IMR-90 (cell line): ENCODE data around the gene DDX3Y. TPM values are rescaled to one million over a fixed set of nuclear protein-coding genes. Genes with fewer than 3 reads are reported as not detected.

Experiments
- ATAC-seq: fragments of 200-7000 bp; cut with Tn5 transposase; 2 replicates; pipeline ENCODE4 v1.9.1; 2020; ENCODE audit warnings: low read depth, mild to moderate bottlenecking, moderate library complexity
- BruUV-seq: library from RNA; stranded (reverse); fragments of 400-500 nt; replicated peaks from 2 replicates; lab custom pipeline; 2021; lab: Mats Ljungman, UMichigan
- CTCF ChIA-PET: fragments of 300-600 bp; formaldehyde crosslinking; extraction: SDS; loops from one replicate; lab custom pipeline; 2021; ENCODE audit warnings: antibody characterized with exemption; lab: Yijun Ruan, JAX
- POLR2A ChIA-PET: fragments of 300-600 bp; sonication (Branson Sonifier 250); formaldehyde crosslinking; loops from one replicate; lab custom pipeline; 2022; ENCODE audit warnings: antibody characterized with exemption; ENCODE audit not compliant: unreplicated experiment; lab: Charles Lee
- DNase-seq: peaks from one replicate; pipeline ENCODE4 v3.0.0; 2013
- H2AFZ ChIP-seq: replicated peaks from 2 replicates; pipeline ENCODE3; 2013; ENCODE audit warnings: low read length, mild to moderate bottlenecking; ENCODE audit not compliant: poor library complexity
- H2AK5ac ChIP-seq: 2 replicates; pipeline ENCODE4 v1.6.1; 2013; ENCODE audit warnings: low read depth, low read length, inconsistent platforms
- H2AK9ac ChIP-seq: replicated peaks from 2 replicates; pipeline ENCODE3; 2013; ENCODE audit warnings: mild to moderate bottlenecking, low read depth, low read length, moderate library complexity; ENCODE audit not compliant: poor library complexity
- H2BK120ac ChIP-seq: 2 replicates; pipeline ENCODE4 v1.6.1; 2013; ENCODE audit warnings: low read depth, low read length, inconsistent platforms
- H2BK15ac ChIP-seq: 3 replicates; pipeline ENCODE4 v1.6.1; 2013; ENCODE audit warnings: low read depth, low read length, inconsistent platforms
- H2BK20ac ChIP-seq: 2 replicates; pipeline ENCODE4 v1.6.1; 2013; ENCODE audit warnings: low read depth, mild to moderate bottlenecking, inconsistent platforms, low read length, moderate library complexity
- H2BK5ac ChIP-seq: 2 replicates; pipeline ENCODE4 v1.6.1; 2013; ENCODE audit warnings: mild to moderate bottlenecking, low read depth, low read length, inconsistent platforms; ENCODE audit not compliant: poor library complexity, severe bottlenecking
- H3K14ac ChIP-seq: replicated peaks from 2 replicates; pipeline ENCODE4 v1.6.1; 2013; ENCODE audit warnings: low read depth, low read length, inconsistent platforms
- H3K18ac ChIP-seq: 2 replicates; pipeline ENCODE4 v1.6.1; 2013; ENCODE audit warnings: low read depth, low read length, control low read depth
- H3K23ac ChIP-seq: 2 replicates; pipeline ENCODE4 v1.6.1; 2013; ENCODE audit warnings: low read depth, low read length, inconsistent platforms
- H3K27ac ChIP-seq: 2 replicates; pipeline ENCODE4 v1.5.1; 2013; ENCODE audit warnings: mild to moderate bottlenecking, control low read depth, low read length; ENCODE audit not compliant: insufficient read depth
- H3K27me3 ChIP-seq: 2 replicates; pipeline ENCODE4 v1.6.1; 2013; ENCODE audit warnings: low read length; ENCODE audit not compliant: control insufficient read depth, insufficient read depth
- H3K36me3 ChIP-seq: 2 replicates; pipeline ENCODE4 v1.6.1; 2013; ENCODE audit warnings: low read length, mixed read lengths; ENCODE audit not compliant: control insufficient read depth, insufficient read depth
- H3K4ac ChIP-seq: 2 replicates; pipeline ENCODE4 v1.6.1; 2013; ENCODE audit warnings: low read depth, low read length, inconsistent platforms
- H3K4me1 ChIP-seq: 2 replicates; pipeline ENCODE4 v1.6.1; 2013; ENCODE audit warnings: low read length, mixed read lengths; ENCODE audit not compliant: control insufficient read depth, insufficient read depth
- H3K4me2 ChIP-seq: 2 replicates; pipeline ENCODE4 v1.6.1; 2013; ENCODE audit warnings: low read depth, mild to moderate bottlenecking, control low read depth, low read length, moderate library complexity
- H3K4me3 ChIP-seq: 2 replicates; pipeline ENCODE4 v1.5.1; 2013; ENCODE audit warnings: low read depth, mild to moderate bottlenecking, control low read depth, low read length, moderate library complexity; ENCODE audit not compliant: insufficient read depth
- H3K56ac ChIP-seq: 2 replicates; pipeline ENCODE4 v1.6.1; 2013; ENCODE audit warnings: low read length, inconsistent platforms; ENCODE audit not compliant: insufficient read depth; ENCODE audit errors: extremely low read depth
- H3K79me1 ChIP-seq, 2 experiments: 2 replicates each; pipeline ENCODE4 v1.6.1; 2013; ENCODE audit warnings: low read length in 2 of 2, inconsistent platforms in 1 of 2, low read depth in 1 of 2
- H3K9ac ChIP-seq: 2 replicates; pipeline ENCODE4 v1.6.1; 2013; ENCODE audit warnings: low read depth, low read length, control low read depth
- H3K9me1 ChIP-seq: 2 replicates; pipeline ENCODE4 v1.6.1; 2013; ENCODE audit warnings: low read length, inconsistent platforms; ENCODE audit not compliant: insufficient read depth
- H3K9me3 ChIP-seq: 2 replicates; pipeline ENCODE4 v1.6.1; 2013; ENCODE audit warnings: low read length; ENCODE audit not compliant: control insufficient read depth, insufficient read depth
- H4K20me1 ChIP-seq: 2 replicates; pipeline ENCODE4 v1.6.1; 2013; ENCODE audit warnings: low read length, inconsistent platforms; ENCODE audit not compliant: insufficient read depth
- H4K5ac ChIP-seq: 2 replicates; pipeline ENCODE4 v1.6.1; 2013; ENCODE audit warnings: mild to moderate bottlenecking, low read depth, low read length, control low read depth
- H4K8ac ChIP-seq, 2 experiments: 2 replicates each; pipeline ENCODE4 v1.6.1; 2013; ENCODE audit warnings: low read depth in 2 of 2, low read length in 2 of 2, control low read depth in 1 of 2, inconsistent platforms in 1 of 2
- H4K91ac ChIP-seq: 2 replicates; pipeline ENCODE4 v1.6.1; 2013; ENCODE audit warnings: low read depth, low read length, inconsistent platforms; ENCODE audit not compliant: insufficient read depth
- CEBPB ChIP-seq: IDR thresholded peaks from 2 replicates; pipeline ENCODE4 v1.6.1; 2012; ENCODE audit warnings: low read depth, low read length, improper control_type of control experiment
- MAFK ChIP-seq: IDR thresholded peaks from 2 replicates; pipeline ENCODE4 v1.6.1; 2012; ENCODE audit warnings: low read depth, low read length, improper control_type of control experiment
- NFE2L2 ChIP-seq: fragments of 150-350 bp; IDR thresholded peaks from 2 replicates; pipeline ENCODE4 v1.6.1; 2016; ENCODE audit warnings: low read depth, mild to moderate bottlenecking, low read length
- RAD21 ChIP-seq: IDR thresholded peaks from 2 replicates; pipeline ENCODE4 v1.6.1; 2012; ENCODE audit warnings: low read length, improper control_type of control experiment
- RFX5 ChIP-seq: IDR thresholded peaks from 2 replicates; pipeline ENCODE4 v1.8.0; 2012; ENCODE audit warnings: low read depth, mild to moderate bottlenecking, low read length, moderate library complexity
- WGBS, 2 experiments: methylation state at CpG; one replicate each; pipeline versions ENCODE4 v1.1.5 to v1.1.7; 2013; ENCODE audit warnings: missing lambda C conversion rate in 2 of 2; ENCODE audit not compliant: insufficient read length in 1 of 2; ENCODE audit errors: extremely low coverage in 2 of 2; 5-methylcytosine and 5-hydroxymethylcytosine counted together
- dilution Hi-C: fragments of 300-500 bp; cut with HindIII; formaldehyde crosslinking; loops from one replicate; pipeline ENCODE4 v1.14.3; 2018; ENCODE audit warnings: low sequenced_read_pairs; ENCODE audit not compliant: unreplicated experiment
- in situ Hi-C: fragments of 300-500 bp; cut with MboI; formaldehyde crosslinking; loops from 3 replicates; pipeline ENCODE4 v1.14.3; 2019; ENCODE audit warnings: low sequenced_read_pairs, inconsistent platforms, mixed read lengths
- intact Hi-C: fragments of 100-400 bp; cut with micrococcal nuclease; formaldehyde crosslinking; loops from 2 replicates; pipeline ENCODE4 v1.10.0; 2022
- polyA plus RNA-seq, 3 experiments: library from polyadenylated mRNA; depleted of rRNA; stranded (reverse); fragments of >200 nt; gene quantifications; 2 replicates each; pipeline ENCODE4 v1.2.3, GENCODE V29; 2012; ENCODE audit warnings: low replicate concordance in 1 of 3
- total RNA-seq: library from RNA; depleted of rRNA; stranded (reverse); fragments of >200 nt; gene quantifications from 2 replicates; pipeline ENCODE4 v1.2.3, GENCODE V29; 2012
- TF ChIP-seq, protein P1 (sequence below): fragments of 150-350 bp; IDR thresholded peaks from 2 replicates; pipeline ENCODE4 v1.6.1; 2017; ENCODE audit warnings: mild to moderate bottlenecking, antibody characterized with exemption, low read length, low read depth
- TF ChIP-seq, protein P2 (sequence below): fragments of 150-350 bp; IDR thresholded peaks from 2 replicates; pipeline ENCODE4 v1.6.1; 2016; ENCODE audit warnings: low read depth, mild to moderate bottlenecking, low read length, moderate library complexity, borderline replicate concordance
- TF ChIP-seq, protein P3 (sequence below): conservative IDR thresholded peaks from 2 replicates; pipeline ENCODE4 v1.5.1; 2012; ENCODE audit warnings: mild to moderate bottlenecking, low read depth, low read length, improper control_type of control experiment

DDX3Y gene
- total and polyA plus RNA-seq, 2 of the 4 experiments (the other 2 are of a cell fraction), result not detected

DNA sequence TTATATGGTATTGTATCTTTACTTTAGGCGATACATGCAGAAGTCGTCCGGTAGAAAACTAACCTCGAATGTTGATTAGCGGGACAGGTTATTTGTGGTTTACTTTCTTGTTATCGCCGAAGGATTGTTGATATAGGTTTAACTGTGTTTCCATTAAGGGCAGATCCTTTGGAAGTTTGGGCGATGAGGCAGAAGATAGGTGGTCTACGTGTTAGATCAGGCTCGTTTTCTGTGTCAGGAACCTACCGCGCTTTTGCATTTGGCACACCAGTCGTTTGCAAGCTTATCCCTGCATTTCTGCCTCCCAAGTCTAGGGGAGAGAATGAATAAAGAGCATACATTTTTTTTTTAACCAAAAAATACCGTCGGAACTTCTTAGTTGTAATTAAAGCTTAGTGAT lies 1.2 kb downstream of the DDX3Y start:
- Histone ChIP-seq H3K23ac (no peak overlapping the region), H3K56ac (no peak overlapping the region), H2BK15ac (no peak overlapping the region), H4K91ac (no peak overlapping the region), H3K9me3 (no peaks in the 10 kb centered on the region), H3K27ac (no peak overlapping the region), H2AK5ac (no peak overlapping the region), H2AFZ (no peak overlapping the region), H3K36me3 (no peaks in the 10 kb centered on the region), H3K4ac (no peak overlapping the region), H2BK20ac (no peak overlapping the region), H2BK5ac (no peak overlapping the region), H3K9ac (no peak overlapping the region), H3K4me1 (no peaks in the 10 kb centered on the region), H3K4me3 (no peak overlapping the region), H4K8ac (no peak overlapping the region), H3K9me1 (no peaks in the 10 kb centered on the region), H4K20me1 (no peaks in the 10 kb centered on the region), H2BK120ac (no peak overlapping the region), H3K4me2 (no peak overlapping the region), H3K79me1 (no peaks in the 10 kb centered on the region), H2AK9ac (no peak overlapping the region), H3K14ac (no peak overlapping the region), H3K18ac (no peak overlapping the region), H4K5ac (no peak overlapping the region), H3K27me3 (no peaks in the 10 kb centered on the region)
- ATAC-seq (no peak), DNase-seq (no peak)
- in situ Hi-C loops, result no loop called here
- BruUV-seq, result no TSS peak
- ChIA-PET POLR2A (no interaction called here), CTCF (no interaction called here)
- TF ChIP-seq CEBPB (no peak), RAD21 (no peak), MAFK (no peak), NFE2L2 (no peak), RFX5 (no peak)
- TF ChIP-seq, protein P1, sequence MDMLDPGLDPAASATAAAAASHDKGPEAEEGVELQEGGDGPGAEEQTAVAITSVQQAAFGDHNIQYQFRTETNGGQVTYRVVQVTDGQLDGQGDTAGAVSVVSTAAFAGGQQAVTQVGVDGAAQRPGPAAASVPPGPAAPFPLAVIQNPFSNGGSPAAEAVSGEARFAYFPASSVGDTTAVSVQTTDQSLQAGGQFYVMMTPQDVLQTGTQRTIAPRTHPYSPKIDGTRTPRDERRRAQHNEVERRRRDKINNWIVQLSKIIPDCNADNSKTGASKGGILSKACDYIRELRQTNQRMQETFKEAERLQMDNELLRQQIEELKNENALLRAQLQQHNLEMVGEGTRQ, result no peak
- TF ChIP-seq, protein P2, sequence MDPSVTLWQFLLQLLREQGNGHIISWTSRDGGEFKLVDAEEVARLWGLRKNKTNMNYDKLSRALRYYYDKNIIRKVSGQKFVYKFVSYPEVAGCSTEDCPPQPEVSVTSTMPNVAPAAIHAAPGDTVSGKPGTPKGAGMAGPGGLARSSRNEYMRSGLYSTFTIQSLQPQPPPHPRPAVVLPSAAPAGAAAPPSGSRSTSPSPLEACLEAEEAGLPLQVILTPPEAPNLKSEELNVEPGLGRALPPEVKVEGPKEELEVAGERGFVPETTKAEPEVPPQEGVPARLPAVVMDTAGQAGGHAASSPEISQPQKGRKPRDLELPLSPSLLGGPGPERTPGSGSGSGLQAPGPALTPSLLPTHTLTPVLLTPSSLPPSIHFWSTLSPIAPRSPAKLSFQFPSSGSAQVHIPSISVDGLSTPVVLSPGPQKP, result no peak
- TF ChIP-seq, protein P3, sequence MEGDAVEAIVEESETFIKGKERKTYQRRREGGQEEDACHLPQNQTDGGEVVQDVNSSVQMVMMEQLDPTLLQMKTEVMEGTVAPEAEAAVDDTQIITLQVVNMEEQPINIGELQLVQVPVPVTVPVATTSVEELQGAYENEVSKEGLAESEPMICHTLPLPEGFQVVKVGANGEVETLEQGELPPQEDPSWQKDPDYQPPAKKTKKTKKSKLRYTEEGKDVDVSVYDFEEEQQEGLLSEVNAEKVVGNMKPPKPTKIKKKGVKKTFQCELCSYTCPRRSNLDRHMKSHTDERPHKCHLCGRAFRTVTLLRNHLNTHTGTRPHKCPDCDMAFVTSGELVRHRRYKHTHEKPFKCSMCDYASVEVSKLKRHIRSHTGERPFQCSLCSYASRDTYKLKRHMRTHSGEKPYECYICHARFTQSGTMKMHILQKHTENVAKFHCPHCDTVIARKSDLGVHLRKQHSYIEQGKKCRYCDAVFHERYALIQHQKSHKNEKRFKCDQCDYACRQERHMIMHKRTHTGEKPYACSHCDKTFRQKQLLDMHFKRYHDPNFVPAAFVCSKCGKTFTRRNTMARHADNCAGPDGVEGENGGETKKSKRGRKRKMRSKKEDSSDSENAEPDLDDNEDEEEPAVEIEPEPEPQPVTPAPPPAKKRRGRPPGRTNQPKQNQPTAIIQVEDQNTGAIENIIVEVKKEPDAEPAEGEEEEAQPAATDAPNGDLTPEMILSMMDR, result no peak
- no CpG with 5 or more reads among the region's 15 CpGs for WGBS, 2 experiments
- intact Hi-C loops, result no loop called here
- dilution Hi-C loops, result no loop called here
